ENCODE data around the gene LIPI.
A peak's percentile ranks its signal among the peaks of the same experiment; 100 is the strongest.
"Not testable (repeated sequence)": the region's sequence is repeated elsewhere in the genome, so short reads cannot be mapped to it uniquely, and the experiment has no call there.

The LIPI gene

DNA sequence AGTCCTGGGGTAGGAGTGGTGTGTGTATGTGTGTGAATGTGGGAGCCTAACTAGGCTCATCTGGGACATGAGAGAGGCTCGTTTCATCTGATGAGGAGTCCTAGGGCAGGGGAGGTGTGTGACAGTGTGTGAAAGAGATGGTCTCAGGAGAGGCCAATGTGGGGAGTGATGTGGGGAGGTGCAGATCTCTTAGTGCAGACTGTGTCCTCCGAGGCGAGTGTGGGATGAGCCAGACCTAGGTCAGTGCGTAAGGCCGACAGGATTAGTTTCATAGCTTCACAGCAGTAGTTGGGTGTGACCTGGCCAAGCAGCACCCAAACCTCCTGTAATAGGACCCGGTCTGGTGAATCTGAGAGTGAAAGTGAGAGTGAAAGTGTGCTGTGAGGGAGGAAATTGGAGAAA, 94.7 kb downstream of the LIPI start:
- Histone ChIP-seq H3K4me1 (ENCODE audit: control insufficient read depth, insufficient read depth, low read length) (no peaks in the 10 kb centered on the region), H3K4me3 (ENCODE audit: low read depth, low read length) (no peak overlapping the region), H3K9me3 (ENCODE audit: control insufficient read depth, insufficient read depth, low read depth, low read length) (no peaks in the 10 kb centered on the region), H3K36me3 (ENCODE audit: control insufficient read depth in 2 of 2, insufficient read depth in 1 of 2, low read length in 2 of 2) (no peaks in the 10 kb centered on the region; a peak in 2 of 3 replicates), H3K27ac (ENCODE audit: extremely low read depth, low read depth, low read length) (no peak overlapping the region)
- ChIA-PET POLR2A (no interaction called here), CTCF (interaction anchor here (0.6 kb wide), 1 partner anchor 9 kb away, joined by 3 read pairs; no protein-coding TSS in a partner anchor)
- TF ChIP-seq ZNF174 (tag by site-specific recombination; IDR thresholded peaks at IDR 0.05): no peak
- peak; percentile 51; the same call in 1 of the 2 replicates for TF ChIP-seq PRDM1 (tag by site-specific recombination; IDR thresholded peaks at IDR 0.05)
- no peak for TF ChIP-seq YY2 (tag by site-specific recombination; IDR thresholded peaks at IDR 0.05)

DNA sequence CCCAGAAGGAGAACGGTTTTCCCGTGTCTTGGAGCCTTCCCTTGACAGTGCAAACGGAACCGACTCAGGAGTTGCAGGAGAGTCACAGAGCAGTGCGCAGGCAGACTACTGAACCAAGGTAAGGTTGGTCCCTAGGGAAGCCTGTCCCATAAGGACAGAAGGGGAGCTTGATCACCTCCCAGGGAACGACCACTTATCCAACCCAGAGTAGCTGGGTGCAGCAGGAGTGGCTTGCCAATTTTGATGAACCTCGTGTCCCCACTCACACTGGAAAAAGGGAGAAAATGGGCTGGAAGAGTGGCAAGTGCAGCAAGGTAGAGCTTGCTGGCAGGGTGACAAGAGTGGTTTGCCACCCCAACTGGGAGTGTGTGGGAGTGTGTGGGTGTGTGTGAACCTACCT, 95.1 kb downstream of the LIPI start:
- ChIA-PET CTCF (no interaction called here), POLR2A (no interaction called here)
- Histone ChIP-seq H3K27ac (ENCODE audit: extremely low read depth, low read depth, low read length) (no peak overlapping the region), H3K4me1 (ENCODE audit: control insufficient read depth, insufficient read depth, low read length) (no peaks in the 10 kb centered on the region), H3K36me3 (ENCODE audit: control insufficient read depth in 2 of 2, insufficient read depth in 1 of 2, low read length in 2 of 2) (no peaks in the 10 kb centered on the region; a peak in 2 of 3 replicates), H3K4me3 (ENCODE audit: low read depth, low read length) (no peak overlapping the region), H3K9me3 (ENCODE audit: control insufficient read depth, insufficient read depth, low read depth, low read length) (no peaks in the 10 kb centered on the region)
- TF ChIP-seq ZNF629 (tag by site-specific recombination; IDR thresholded peaks at IDR 0.05) (no peak), ZNF660 (tag by site-specific recombination; IDR thresholded peaks at IDR 0.05) (no peak), ZBTB21 (tag by site-specific recombination; IDR thresholded peaks at IDR 0.05) (no peak), SP7 (tag by site-specific recombination; IDR thresholded peaks at IDR 0.05) (no peak), ZNF585B (tag by site-specific recombination; IDR thresholded peaks at IDR 0.05) (no peak), ZNF211 (tag by site-specific recombination; IDR thresholded peaks at IDR 0.05; ENCODE audit: low read depth) (no peak), SP3 (tag by site-specific recombination; IDR thresholded peaks at IDR 0.05) (no peak), ZNF302 (tag by site-specific recombination; IDR thresholded peaks at IDR 0.05; ENCODE audit: low read depth) (no peak), ZNF132 (tag by site-specific recombination; IDR thresholded peaks at IDR 0.05; ENCODE audit: borderline replicate concordance) (no peak)

- ChIA-PET CTCF (no interaction called here), POLR2A (no interaction called here)
- TF ChIP-seq, protein P1, sequence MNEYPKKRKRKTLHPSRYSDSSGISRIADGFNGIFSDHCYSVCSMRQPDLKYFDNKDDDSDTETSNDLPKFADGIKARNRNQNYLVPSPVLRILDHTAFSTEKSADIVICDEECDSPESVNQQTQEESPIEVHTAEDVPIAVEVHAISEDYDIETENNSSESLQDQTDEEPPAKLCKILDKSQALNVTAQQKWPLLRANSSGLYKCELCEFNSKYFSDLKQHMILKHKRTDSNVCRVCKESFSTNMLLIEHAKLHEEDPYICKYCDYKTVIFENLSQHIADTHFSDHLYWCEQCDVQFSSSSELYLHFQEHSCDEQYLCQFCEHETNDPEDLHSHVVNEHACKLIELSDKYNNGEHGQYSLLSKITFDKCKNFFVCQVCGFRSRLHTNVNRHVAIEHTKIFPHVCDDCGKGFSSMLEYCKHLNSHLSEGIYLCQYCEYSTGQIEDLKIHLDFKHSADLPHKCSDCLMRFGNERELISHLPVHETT (tag by site-specific recombination; IDR thresholded peaks at IDR 0.05): no peak
- TF ChIP-seq, protein P2, sequence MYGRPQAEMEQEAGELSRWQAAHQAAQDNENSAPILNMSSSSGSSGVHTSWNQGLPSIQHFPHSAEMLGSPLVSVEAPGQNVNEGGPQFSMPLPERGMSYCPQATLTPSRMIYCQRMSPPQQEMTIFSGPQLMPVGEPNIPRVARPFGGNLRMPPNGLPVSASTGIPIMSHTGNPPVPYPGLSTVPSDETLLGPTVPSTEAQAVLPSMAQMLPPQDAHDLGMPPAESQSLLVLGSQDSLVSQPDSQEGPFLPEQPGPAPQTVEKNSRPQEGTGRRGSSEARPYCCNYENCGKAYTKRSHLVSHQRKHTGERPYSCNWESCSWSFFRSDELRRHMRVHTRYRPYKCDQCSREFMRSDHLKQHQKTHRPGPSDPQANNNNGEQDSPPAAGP (tag by site-specific recombination; IDR thresholded peaks at IDR 0.05): no peak
- TF ChIP-seq, protein P3, sequence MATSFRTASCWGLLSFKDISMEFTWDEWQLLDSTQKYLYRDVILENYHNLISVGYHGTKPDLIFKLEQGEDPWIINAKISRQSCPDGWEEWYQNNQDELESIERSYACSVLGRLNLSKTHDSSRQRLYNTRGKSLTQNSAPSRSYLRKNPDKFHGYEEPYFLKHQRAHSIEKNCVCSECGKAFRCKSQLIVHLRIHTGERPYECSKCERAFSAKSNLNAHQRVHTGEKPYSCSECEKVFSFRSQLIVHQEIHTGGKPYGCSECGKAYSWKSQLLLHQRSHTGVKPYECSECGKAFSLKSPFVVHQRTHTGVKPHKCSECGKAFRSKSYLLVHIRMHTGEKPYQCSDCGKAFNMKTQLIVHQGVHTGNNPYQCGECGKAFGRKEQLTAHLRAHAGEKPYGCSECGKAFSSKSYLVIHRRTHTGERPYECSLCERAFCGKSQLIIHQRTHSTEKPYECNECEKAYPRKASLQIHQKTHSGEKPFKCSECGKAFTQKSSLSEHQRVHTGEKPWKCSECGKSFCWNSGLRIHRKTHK (tag by site-specific recombination; IDR thresholded peaks at IDR 0.05): no peak
- TF ChIP-seq ZNF488 (tag by site-specific recombination; IDR thresholded peaks at IDR 0.05): no peak
- Histone ChIP-seq H3K36me3 (ENCODE audit: control insufficient read depth in 2 of 2, insufficient read depth in 1 of 2, low read length in 2 of 2) (no peaks in the 10 kb centered on the region; a peak in 2 of 3 replicates), H3K27ac (ENCODE audit: extremely low read depth, low read depth, low read length) (no peak overlapping the region), H3K4me3 (ENCODE audit: low read depth, low read length) (no peak overlapping the region), H3K9me3 (ENCODE audit: control insufficient read depth, insufficient read depth, low read depth, low read length) (no peaks in the 10 kb centered on the region), H3K4me1 (ENCODE audit: control insufficient read depth, insufficient read depth, low read length) (no peaks in the 10 kb centered on the region)
These were observed 96.5 kb downstream of the LIPI start for GRCh38 chr21:14114251-14114650.

GRCh38 chr21:14104564-14104963, 106.2 kb downstream of the LIPI start:
- H3K4me1 ChIP-seq (ENCODE audit: control insufficient read depth, insufficient read depth, low read length); H3K9me3 ChIP-seq (ENCODE audit: control insufficient read depth, insufficient read depth, low read depth, low read length); H3K27ac ChIP-seq (ENCODE audit: extremely low read depth, low read depth, low read length); H3K36me3 ChIP-seq (ENCODE audit: control insufficient read depth in 2 of 2, insufficient read depth in 1 of 2, low read length in 2 of 2); H3K4me3 ChIP-seq (ENCODE audit: low read depth, low read length); POLR2A ChIA-PET; CTCF ChIA-PET: not testable (repeated sequence)
